H1 (cell line): ENCODE measurements around the gene LHPP. TPM values are rescaled to one million over a fixed set of nuclear protein-coding genes. Genes with fewer than 3 reads are reported as not detected.

Experiments used
- CTCF ChIA-PET: fragments of 300-600 bp; sonication (Branson Sonifier 250); formaldehyde crosslinking; loops from one replicate; lab custom pipeline; 2021; ENCODE audit not compliant: partially characterized antibody; lab: Charles Lee
- POLR2A ChIA-PET: fragments of 300-600 bp; sonication (Branson Sonifier 250); formaldehyde crosslinking; loops from one replicate; lab custom pipeline; 2021; ENCODE audit warnings: inconsistent platforms; ENCODE audit not compliant: partially characterized antibody; lab: Charles Lee
- DNase-seq, 2 experiments: peaks; one replicate each; pipeline versions ENCODE4 v3.0.0 to v3.0.0-alpha.2; 2010 to 2022; ENCODE audit warnings: low spot score in 2 of 2, low read depth in 1 of 2, mixed read lengths in 1 of 2
- FAIRE-seq: peaks from 2 replicates; lab custom pipeline; 2011; peaks lifted over from hg19 to GRCh38; lab: Jason Lieb, UNC
- H2AFZ ChIP-seq: 2 replicates; pipeline ENCODE4 v1.8.1; 2012; ENCODE audit warnings: low read length, inconsistent platforms
- H2AK5ac ChIP-seq: 2 replicates; pipeline ENCODE4 v1.6.1; 2013; ENCODE audit warnings: low read depth, low read length
- H2BK120ac ChIP-seq: replicated peaks from 2 replicates; pipeline ENCODE3; 2013; ENCODE audit warnings: low read depth, low read length, inconsistent platforms
- H2BK12ac ChIP-seq: 2 replicates; pipeline ENCODE4 v1.6.1; 2013; ENCODE audit warnings: low read depth, low read length
- H2BK15ac ChIP-seq: 2 replicates; pipeline ENCODE4 v1.6.1; 2013; ENCODE audit warnings: low read length
- H2BK20ac ChIP-seq: 2 replicates; pipeline ENCODE4 v1.6.1; 2013; ENCODE audit warnings: low read length
- H2BK5ac ChIP-seq: 2 replicates; pipeline ENCODE4 v1.6.1; 2013; ENCODE audit warnings: low read depth, low read length
- H3K14ac ChIP-seq: 2 replicates; pipeline ENCODE4 v1.6.1; 2013; ENCODE audit warnings: inconsistent platforms; ENCODE audit not compliant: insufficient read length
- H3K18ac ChIP-seq: 2 replicates; pipeline ENCODE4 v1.6.1; 2013; ENCODE audit warnings: low read length; ENCODE audit errors: extremely low read depth
- H3K23ac ChIP-seq: 2 replicates; pipeline ENCODE4 v1.6.1; 2013; ENCODE audit warnings: inconsistent platforms; ENCODE audit not compliant: insufficient read length
- H3K23me2 ChIP-seq: 2 replicates; pipeline ENCODE4 v1.6.1; 2013; ENCODE audit warnings: low read depth, low read length
- H3K27ac ChIP-seq: 2 replicates; pipeline ENCODE4 v1.6.1; 2011; ENCODE audit warnings: low read depth, low read length, inconsistent platforms
- H3K27me3 ChIP-seq, 4 experiments: replicated peaks in 1 of 4; 1 replicate in 1 of 4; 2 replicates in 3 of 4; pipeline versions ENCODE4 v1.6.1 to v1.8.1; 2011 to 2013; ENCODE audit warnings: low read length in 3 of 4, mild to moderate bottlenecking in 3 of 4, inconsistent platforms in 2 of 4, mixed read lengths in 2 of 4, moderate library complexity in 1 of 4; ENCODE audit not compliant: control insufficient read depth in 3 of 4, insufficient read depth in 3 of 4; ENCODE audit errors: extremely low read depth in 1 of 4
- H3K36me3 ChIP-seq, 4 experiments: 2 replicates each; pipeline versions ENCODE4 v1.6.1 to v1.8.1; 2011 to 2013; ENCODE audit warnings: mild to moderate bottlenecking in 4 of 4, low read length in 3 of 4, moderate library complexity in 2 of 4, control low read depth in 1 of 4, inconsistent platforms in 1 of 4; ENCODE audit not compliant: insufficient read depth in 4 of 4, control insufficient read depth in 2 of 4
- H3K4ac ChIP-seq: replicated peaks from 2 replicates; pipeline ENCODE3; 2013; ENCODE audit warnings: low read length, low read depth, mixed read lengths, inconsistent platforms; ENCODE audit not compliant: insufficient read length
- H3K4me1 ChIP-seq, 4 experiments: replicated peaks in 1 of 4; 1 replicate in 1 of 4; 2 replicates in 3 of 4; pipeline versions ENCODE4 v1.6.1 to v1.8.1; 2011 to 2013; ENCODE audit warnings: low read length in 3 of 4, inconsistent platforms in 2 of 4, mixed read lengths in 1 of 4; ENCODE audit not compliant: insufficient read depth in 4 of 4, control insufficient read depth in 3 of 4
- H3K4me2 ChIP-seq, 2 experiments: 2 replicates each; pipeline versions ENCODE4 v1.6.1 to v1.8.1; 2011 to 2013; ENCODE audit warnings: low read depth in 2 of 2, low read length in 2 of 2, control low read depth in 1 of 2, inconsistent platforms in 1 of 2, mild to moderate bottlenecking in 1 of 2; ENCODE audit not compliant: insufficient read depth in 1 of 2
- H3K4me3 ChIP-seq, 4 experiments: fragments of 200-600, 300-600 bp in 1 of 4; sonication (generic), shearing (Covaris generic), sonication (Bioruptor Twin) in 1 of 4; 2 replicates each; pipeline versions ENCODE4 v1.5.1 to v1.8.1; 2011 to 2016; ENCODE audit warnings: low read length in 4 of 4, low read depth in 3 of 4, control low read depth in 2 of 4, inconsistent platforms in 2 of 4, mild to moderate bottlenecking in 2 of 4, mixed read lengths in 1 of 4, moderate library complexity in 1 of 4; ENCODE audit not compliant: insufficient read depth in 2 of 4; ENCODE audit errors: extremely low read depth in 1 of 4
- H3K56ac ChIP-seq: replicated peaks from 2 replicates; pipeline ENCODE3; 2013; ENCODE audit warnings: low read depth, mild to moderate bottlenecking, mixed read lengths, low read length, inconsistent platforms; ENCODE audit not compliant: insufficient read length
- H3K79me1 ChIP-seq: 2 replicates; pipeline ENCODE4 v1.6.1; 2013; ENCODE audit warnings: low read depth, low read length, control low read depth
- H3K79me2 ChIP-seq, 2 experiments: 2 replicates each; pipeline versions ENCODE4 v1.6.1 to v1.8.1; 2012 to 2013; ENCODE audit warnings: low read length in 2 of 2, mild to moderate bottlenecking in 2 of 2, inconsistent platforms in 1 of 2; ENCODE audit not compliant: insufficient read depth in 2 of 2, control insufficient read depth in 1 of 2
- H3K9ac ChIP-seq, 4 experiments: replicated peaks in 1 of 4; 1 replicate in 1 of 4; 2 replicates in 3 of 4; pipeline versions ENCODE4 v1.6.1 to v1.8.1; 2011 to 2013; ENCODE audit warnings: low read depth in 3 of 4, low read length in 3 of 4, control low read depth in 2 of 4, mild to moderate bottlenecking in 2 of 4, moderate library complexity in 2 of 4, inconsistent platforms in 1 of 4; ENCODE audit errors: extremely low read depth in 1 of 4
- H3K9me3 ChIP-seq, 2 experiments: 2 replicates each; pipeline versions ENCODE4 v1.6.1 to v1.8.1; 2012 to 2013; ENCODE audit warnings: mild to moderate bottlenecking in 2 of 2, moderate library complexity in 2 of 2, control low read depth in 1 of 2, inconsistent platforms in 1 of 2, low read depth in 1 of 2, low read length in 1 of 2, mixed read lengths in 1 of 2; ENCODE audit not compliant: insufficient read depth in 2 of 2
- H4K20me1 ChIP-seq, 2 experiments: replicated peaks in 1 of 2; 2 replicates each; pipeline versions ENCODE3 to v1.8.1; 2011 to 2013; ENCODE audit warnings: inconsistent platforms in 2 of 2, low read length in 2 of 2, mild to moderate bottlenecking in 1 of 2; ENCODE audit not compliant: insufficient read depth in 2 of 2, control insufficient read depth in 1 of 2
- H4K5ac ChIP-seq: 2 replicates; pipeline ENCODE4 v1.6.1; 2013; ENCODE audit warnings: low read length, low read depth, mixed read lengths, inconsistent platforms; ENCODE audit not compliant: insufficient read length
- H4K8ac ChIP-seq: 2 replicates; pipeline ENCODE4 v1.8.0; 2013; ENCODE audit warnings: mild to moderate bottlenecking, moderate library complexity, low read length, inconsistent platforms; ENCODE audit not compliant: insufficient read depth; ENCODE audit errors: extremely low read depth
- H4K91ac ChIP-seq: replicated peaks from 2 replicates; pipeline ENCODE3; 2013; ENCODE audit warnings: low read length, mixed read lengths, inconsistent platforms; ENCODE audit not compliant: insufficient read length
- BRCA1 ChIP-seq: IDR thresholded peaks from 2 replicates; pipeline ENCODE4 v1.6.1; 2012; ENCODE audit warnings: low read depth, low read length, improper control_type of control experiment
- NRF1 ChIP-seq: IDR thresholded peaks from 2 replicates; pipeline ENCODE4 v1.6.1; 2011; ENCODE audit warnings: mild to moderate bottlenecking, low read depth, low read length, improper control_type of control experiment
- SRF ChIP-seq: IDR thresholded peaks from 2 replicates; pipeline ENCODE4 v1.6.1; 2011; ENCODE audit warnings: mild to moderate bottlenecking, low read depth, low read length, moderate library complexity
- TAF1 ChIP-seq: IDR thresholded peaks from 2 replicates; pipeline ENCODE4 v1.6.1; 2011; ENCODE audit warnings: mild to moderate bottlenecking, low read depth, low read length
- TCF12 ChIP-seq: IDR thresholded peaks from 2 replicates; pipeline ENCODE4 v1.6.1; 2011; ENCODE audit warnings: low read depth, mild to moderate bottlenecking, low read length
- WGBS, 2 experiments: shearing (Covaris generic) in 1 of 2; methylation state at CpG; one replicate each; pipeline versions ENCODE4 v1.1.6 to v1.1.7; 2013 to 2015; ENCODE audit warnings: low lambda C conversion rate in 2 of 2, mixed read lengths in 2 of 2, inconsistent platforms in 1 of 2, low coverage in 1 of 2, missing lambda C conversion rate in 1 of 2; ENCODE audit not compliant: insufficient replicate concordance in 2 of 2, insufficient coverage in 1 of 2, insufficient read length in 1 of 2; ENCODE audit errors: extremely low coverage in 1 of 2, missing lambda C conversion rate in 1 of 2; 5-methylcytosine and 5-hydroxymethylcytosine counted together
- polyA plus RNA-seq, 7 experiments: library from polyadenylated mRNA; depleted of rRNA in 3 of 7; stranded (reverse) in 5 of 7; unstranded in 2 of 7; fragments of >200 nt in 5 of 7; fragments of 200-250 nt in 2 of 7; gene quantifications; 1 replicate in 5 of 7; 2 replicates in 1 of 7; 4 replicates in 1 of 7; pipeline versions ENCODE4 v1.2.1 to v1.2.3, GENCODE V29; 2011 to 2013; ENCODE audit warnings: missing spikeins in 2 of 7, mixed read lengths in 2 of 7
- total RNA-seq: library from RNA; stranded (reverse); fragmentation: NEBNext Ultra II Directional; extraction: Animal tissue kit (Norgen Biotek cat#: 25700); gene quantifications from 2 replicates; pipeline ENCODE4 v1.2.1, GENCODE V29; 2021

Gene LHPP
- total and polyA plus RNA-seq, 2 of the 8 experiments (the other 6 are each of a cell fraction or from before 2014, with no cell fraction given), result 26.0 to 45.0 TPM

DNA sequence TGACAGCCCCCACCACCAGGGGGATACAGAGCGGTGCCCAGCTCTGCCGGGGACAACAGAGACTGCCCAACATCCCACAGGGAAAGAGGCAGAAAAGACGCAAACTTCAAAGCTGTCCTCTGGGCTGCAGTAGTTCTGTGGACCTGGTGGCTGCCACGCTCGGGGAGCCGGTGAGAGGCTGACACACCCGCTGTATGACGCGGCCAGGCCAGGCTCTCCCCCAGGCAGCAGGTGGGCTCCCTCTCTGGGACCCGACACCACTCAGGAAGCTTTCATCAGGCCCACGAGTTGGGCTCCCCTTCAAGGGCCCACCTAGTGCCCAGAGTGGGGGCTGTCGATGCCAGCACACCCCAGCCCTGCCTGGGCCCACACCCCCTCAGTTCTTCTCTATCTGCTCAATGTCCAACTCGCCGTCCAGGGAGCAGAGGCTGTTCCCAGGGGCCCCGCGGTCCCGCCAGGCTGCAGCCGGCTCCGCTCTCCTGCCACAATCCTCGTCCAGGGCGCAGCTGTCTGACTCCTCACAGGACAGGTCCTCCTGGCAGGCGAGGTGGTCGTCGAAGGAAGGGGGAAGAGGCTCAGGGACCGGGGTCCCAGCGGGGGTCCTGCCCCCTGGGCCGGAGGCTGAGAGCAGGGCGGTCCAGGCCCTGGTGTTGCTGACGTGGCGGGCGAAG is 161.4 kb downstream of the LHPP start:
- no peak for FAIRE-seq
- no peak overlapping the region for H2AFZ ChIP-seq
- no peak overlapping the region for H3K4me2 ChIP-seq
- no peak overlapping the region for H4K5ac ChIP-seq
- H3K27ac ChIP-seq, result no peak overlapping the region
- DNase-seq, result no peak
- no peak overlapping the region for H3K23ac ChIP-seq
- no peak overlapping the region for H2AK5ac ChIP-seq
- H3K9me3 ChIP-seq, result no peaks in the 10 kb centered on the region
- no peak overlapping the region for H2BK120ac ChIP-seq
- ChIA-PET CTCF (interaction anchor here (0.6 to 1.2 kb wide), 4 partner anchors 22 to 1660 kb away, joined by 3 read pairs; no protein-coding TSS in a partner anchor), POLR2A (no interaction called here)
- peaks cover 4% of the 10 kb centered on the region; the same call in 1 of the 2 replicates for H3K79me1 ChIP-seq
- H3K56ac ChIP-seq, result no peak overlapping the region
- H4K8ac ChIP-seq, result no peak overlapping the region
- WGBS, 2 experiments, result 95% methylated on average over 21 of the region's 31 CpGs; no CpG with 5 or more reads in 1 of the 2 experiments
- H3K79me2 ChIP-seq, result no peaks in the 10 kb centered on the region
- H4K20me1 ChIP-seq, result peaks cover 2 to 15% of the 10 kb centered on the region in 2 experiments
- no peak overlapping the region for H2BK15ac ChIP-seq
- TF ChIP-seq TAF1, result no peak
- TF ChIP-seq NRF1, result no peak
- no peak for TF ChIP-seq SRF
- TF ChIP-seq BRCA1, result no peak
- TF ChIP-seq TCF12, result no peak
- H3K18ac ChIP-seq, result no peak overlapping the region; the same call in 1 of the 2 replicates
- no peak overlapping the region for H2BK12ac ChIP-seq
- peaks cover 6 to 15% (median 11%) of the 10 kb centered on the region in 4 experiments for H3K4me1 ChIP-seq
- no peak overlapping the region for H3K14ac ChIP-seq
- H3K4ac ChIP-seq, result no peak overlapping the region
- no peaks in the 10 kb centered on the region for H3K27me3 ChIP-seq
- H3K23me2 ChIP-seq, result no peaks in the 10 kb centered on the region
- H3K4me3 ChIP-seq, result no peak overlapping the region
- no peaks in the 10 kb centered on the region for H3K36me3 ChIP-seq
- no peak overlapping the region for H2BK20ac ChIP-seq
- H4K91ac ChIP-seq, result no peak overlapping the region
- no peak overlapping the region for H3K9ac ChIP-seq
- no peak overlapping the region; the same call in 1 of the 2 replicates for H2BK5ac ChIP-seq
